ENCODE results near the gene SPHK2. TPM values are rescaled to one million over a fixed set of nuclear protein-coding genes. Genes with fewer than 3 reads are reported as not detected.
A peak's percentile ranks its signal among the peaks of the same experiment; 100 is the strongest.

The SPHK2 gene, protein sequence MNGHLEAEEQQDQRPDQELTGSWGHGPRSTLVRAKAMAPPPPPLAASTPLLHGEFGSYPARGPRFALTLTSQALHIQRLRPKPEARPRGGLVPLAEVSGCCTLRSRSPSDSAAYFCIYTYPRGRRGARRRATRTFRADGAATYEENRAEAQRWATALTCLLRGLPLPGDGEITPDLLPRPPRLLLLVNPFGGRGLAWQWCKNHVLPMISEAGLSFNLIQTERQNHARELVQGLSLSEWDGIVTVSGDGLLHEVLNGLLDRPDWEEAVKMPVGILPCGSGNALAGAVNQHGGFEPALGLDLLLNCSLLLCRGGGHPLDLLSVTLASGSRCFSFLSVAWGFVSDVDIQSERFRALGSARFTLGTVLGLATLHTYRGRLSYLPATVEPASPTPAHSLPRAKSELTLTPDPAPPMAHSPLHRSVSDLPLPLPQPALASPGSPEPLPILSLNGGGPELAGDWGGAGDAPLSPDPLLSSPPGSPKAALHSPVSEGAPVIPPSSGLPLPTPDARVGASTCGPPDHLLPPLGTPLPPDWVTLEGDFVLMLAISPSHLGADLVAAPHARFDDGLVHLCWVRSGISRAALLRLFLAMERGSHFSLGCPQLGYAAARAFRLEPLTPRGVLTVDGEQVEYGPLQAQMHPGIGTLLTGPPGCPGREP
- total RNA-seq, result 10 to 100 TPM; 36.2 to 48.4 TPM

DNA sequence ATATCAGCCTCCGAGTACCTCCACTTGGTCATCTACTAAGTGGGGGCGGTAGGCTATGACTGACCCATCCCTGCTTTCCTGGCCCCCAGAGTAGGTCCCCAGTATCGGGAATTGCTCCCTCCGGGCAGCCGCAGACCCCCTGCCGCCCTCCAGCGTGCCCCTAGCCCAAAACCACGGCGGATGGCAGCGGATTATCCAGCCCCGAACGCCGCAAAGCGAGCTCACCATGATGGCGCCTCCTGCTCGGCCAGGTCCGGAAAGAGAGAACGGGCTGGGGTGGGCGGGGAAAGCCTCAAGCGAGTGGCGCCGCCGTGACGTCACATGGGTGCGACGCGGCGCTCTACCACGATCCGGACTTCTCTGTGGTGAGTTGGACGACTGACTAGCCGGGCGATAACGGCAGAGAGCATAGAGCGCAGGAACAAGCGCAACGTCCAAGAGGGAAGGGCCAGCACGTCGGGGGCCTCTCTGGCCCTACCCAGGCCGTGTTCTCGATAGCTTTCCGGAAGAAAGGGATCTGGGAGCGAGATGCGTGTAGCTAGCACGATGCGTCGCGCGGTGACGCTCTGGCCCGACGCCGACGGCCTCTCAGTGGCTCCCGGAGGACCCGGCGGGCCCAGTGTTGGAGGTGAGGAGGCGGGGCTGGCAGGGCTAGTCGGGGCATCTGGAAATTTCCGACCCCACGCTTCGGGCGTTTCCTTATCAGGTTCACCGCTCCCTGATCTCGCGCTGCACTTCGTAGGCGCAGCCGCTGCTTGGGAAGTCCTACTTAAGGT, at the start of gene SPHK2, which contains the start of gene RPL18:
Gene SPHK2 (plus strand): TSS at position 591 of the 776 bp plus-strand sequence. CDS start 1,009 bp downstream, outside the sequence.
Gene RPL18 (minus strand): TSS at position 263 of the 776 bp plus-strand sequence. CDS start 35 bp downstream, at position 228.
- TF ChIP-seq CTCF (IDR thresholded peaks at IDR 0.05), result no peak
- peaks cover 17% of the 10 kb centered on the region for H3K4me1 ChIP-seq
- DNase-seq, result peak; percentile 97
- H3K36me3 ChIP-seq, result peaks cover 4% of the 10 kb centered on the region
- H3K4me3 ChIP-seq, result peak within 1 kb of the TSS; percentile 88
- H3K27ac ChIP-seq, result peak within 1 kb of the TSS; percentile 93
- H3K27me3 ChIP-seq, result no peaks in the 10 kb centered on the region
- intact Hi-C loops (cut with DNase I), result loop anchor here (10.0 kb wide), 1 partner anchor 294 kb away; the partner anchor contains the start of gene EMP3
- no peaks in the 10 kb centered on the region for H3K9me3 ChIP-seq
- peak within 1 kb of the TSS; percentile 81 to 100 for H3K9ac ChIP-seq (ENCODE audit: low read depth in 2 of 2, low read length in 2 of 2)

DNA sequence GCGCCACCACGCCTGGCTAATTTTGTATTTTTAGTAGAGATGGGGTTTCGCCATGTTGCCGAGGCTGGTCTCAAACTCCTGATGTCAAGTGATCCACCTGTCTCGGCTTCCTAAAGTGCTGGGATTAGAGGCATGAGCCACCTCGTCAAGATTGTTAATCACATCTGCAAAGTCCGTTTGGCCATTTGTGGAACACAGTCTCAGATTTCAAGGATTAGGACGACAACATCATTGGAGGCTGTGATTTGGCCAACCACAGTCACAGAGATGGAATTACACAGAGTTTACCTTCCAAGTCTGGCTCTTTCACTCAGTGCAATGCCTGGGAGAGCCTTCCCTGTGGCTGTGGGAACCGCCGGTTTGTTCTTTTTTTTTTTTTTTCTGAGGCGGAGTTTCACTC, 49.5 kb upstream of the SPHK2 start:
- Histone ChIP-seq H3K27me3 (peaks cover 4% of the 10 kb centered on the region), H3K27ac (no peak overlapping the region), H3K4me1 (peaks cover 3% of the 10 kb centered on the region), H3K4me3 (no peak overlapping the region), H3K9me3 (no peaks in the 10 kb centered on the region), H3K9ac (ENCODE audit: low read depth in 2 of 2, low read length in 2 of 2) (no peak overlapping the region), H3K36me3 (no peaks in the 10 kb centered on the region)
- intact Hi-C loops (cut with DNase I), result no loop called here
- no peak for TF ChIP-seq CTCF (IDR thresholded peaks at IDR 0.05)
- no peak for DNase-seq

DNA sequence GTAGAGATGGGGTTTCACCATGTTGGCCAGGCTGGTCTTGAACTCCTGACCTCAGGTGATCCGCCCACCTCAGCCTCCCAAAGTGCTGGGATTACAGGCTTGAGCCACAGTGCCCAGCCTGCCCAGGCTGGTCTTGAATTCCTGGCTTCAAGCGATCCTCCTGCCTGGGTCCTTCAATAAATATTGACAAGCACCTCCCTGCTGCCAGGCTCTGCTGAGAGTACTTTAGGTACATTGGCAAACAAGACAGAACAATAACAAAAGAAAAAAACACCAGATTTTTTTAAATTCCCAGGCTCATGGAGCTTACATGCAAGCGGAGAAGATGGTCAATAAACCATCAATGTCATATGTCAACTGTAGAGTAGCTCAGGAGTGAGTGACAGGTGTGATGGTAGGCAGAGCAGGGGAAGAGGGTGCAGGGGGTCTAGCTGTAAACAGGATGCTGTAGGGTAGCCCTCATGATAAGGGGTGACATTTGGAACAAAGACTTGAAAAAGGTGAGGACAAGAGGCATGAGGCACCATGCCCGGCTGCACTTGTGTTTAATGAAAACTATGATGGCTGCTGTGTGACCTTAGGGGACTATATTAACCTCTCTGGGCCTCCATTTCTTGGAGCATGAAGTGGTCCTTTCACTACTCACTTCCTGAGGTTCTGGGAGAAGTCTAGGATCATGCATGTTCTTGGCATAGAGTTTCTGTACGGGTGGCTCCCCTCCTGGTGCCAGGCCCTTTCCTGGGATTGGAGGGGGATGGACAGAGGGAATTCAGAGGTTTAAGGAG, 47.7 kb upstream of the SPHK2 start:
- Histone ChIP-seq H3K9me3 (no peaks in the 10 kb centered on the region), H3K9ac (ENCODE audit: low read depth in 2 of 2, low read length in 2 of 2) (no peak overlapping the region), H3K27ac (no peak overlapping the region), H3K36me3 (no peaks in the 10 kb centered on the region), H3K4me3 (no peak overlapping the region), H3K4me1 (peaks cover 3% of the 10 kb centered on the region), H3K27me3 (peaks cover 4% of the 10 kb centered on the region)
- no peak for TF ChIP-seq CTCF (IDR thresholded peaks at IDR 0.05)
- no peak for DNase-seq
- intact Hi-C loops (cut with DNase I), result no loop called here

GRCh38 chr19:48573163-48573505, 46.2 kb upstream of the SPHK2 start:
- Histone ChIP-seq H3K36me3 (no peaks in the 10 kb centered on the region), H3K9me3 (no peaks in the 10 kb centered on the region), H3K27me3 (peaks cover 4% of the 10 kb centered on the region), H3K4me3 (no peak overlapping the region), H3K27ac (no peak overlapping the region), H3K9ac (ENCODE audit: low read depth in 2 of 2, low read length in 2 of 2) (no peak overlapping the region), H3K4me1 (peaks cover 3% of the 10 kb centered on the region)
- no peak for TF ChIP-seq CTCF (IDR thresholded peaks at IDR 0.05)
- DNase-seq, result no peak
- intact Hi-C loops (cut with DNase I), result no loop called here
